Vagina (tissue), 2 donors: ENCODE results near the gene MICAL3.

Experiments
- CTCF ChIP-seq, 3 experiments: fragments of 450-650 bp in 2 of 3; fragments of 200-600 bp in 1 of 3; sonication (generic) in 1 of 3; IDR thresholded peaks; one replicate each; pipeline ENCODE4 v1.5.1; 2017 to 2019; ENCODE audit warnings: antibody characterized with exemption in 3 of 3, mild to moderate bottlenecking in 2 of 3, moderate library complexity in 2 of 3
- POLR2A ChIP-seq, 2 donors: fragments of 450-650 bp; IDR thresholded peaks; one replicate each; pipeline ENCODE4 v1.6.1; 2017; ENCODE audit warnings: antibody characterized with exemption in 2 of 2, mild to moderate bottlenecking in 2 of 2, moderate library complexity in 2 of 2
- POLR2AphosphoS5 ChIP-seq, 2 donors: sonication (generic); formaldehyde crosslinking; IDR thresholded peaks; one replicate each; pipeline ENCODE4 v1.9.0; 2017; ENCODE audit warnings: antibody characterized with exemption in 2 of 2, mild to moderate bottlenecking in 2 of 2, low read depth in 1 of 2; ENCODE audit not compliant: insufficient read depth in 1 of 2

- TF ChIP-seq CTCF (IDR thresholded peaks at IDR 0.05) = no peak
- TF ChIP-seq POLR2A (IDR thresholded peaks at IDR 0.05) = no peak
- TF ChIP-seq POLR2AphosphoS5 (IDR thresholded peaks at IDR 0.05; ENCODE audit: insufficient read depth in 1 of 2, low read depth in 1 of 2) = no peak
Measured at GRCh38 chr22:18065256-18065655, 40.9 kb upstream of the MICAL3 start.
